Spleen (tissue), 7 donors: ENCODE data around the gene BPGM.

ENCODE experiments used
- POLR2A ChIP-seq, 3 donors: fragments of 450-650 bp; IDR thresholded peaks; one replicate each; pipeline ENCODE4 v1.5.1; 2017; ENCODE audit warnings: antibody characterized with exemption in 3 of 3, mild to moderate bottlenecking in 1 of 3
- POLR2AphosphoS5 ChIP-seq, 3 donors: sonication (generic); formaldehyde crosslinking; IDR thresholded peaks; one replicate each; pipeline ENCODE4 v1.5.1; 2017; ENCODE audit warnings: antibody characterized with exemption in 3 of 3
- TF ChIP-seq, protein P1 (sequence below), 11 experiments: fragments of 200-600 bp in 7 of 11; fragments of 450-650 bp in 4 of 11; sonication (generic) in 4 of 11; IDR thresholded peaks in 8 of 11; conservative IDR thresholded peaks in 3 of 11; 1 replicate in 7 of 11; 2 replicates in 4 of 11; pipeline versions ENCODE4 v1.4.0 to v1.8.0; 2016 to 2021; ENCODE audit warnings: antibody characterized with exemption in 11 of 11, inconsistent platforms in 4 of 11, mild to moderate bottlenecking in 1 of 11
- donor health status: DM: no; HTN: no; CAD: no; lungs with moderate emphysema.
- donor health status: DM: no; HTN: no; CAD: no.
- donor health status: DM: no; HTN: no; CAD: no.

- TF ChIP-seq POLR2A (IDR thresholded peaks at IDR 0.05) (no peak), POLR2AphosphoS5 (IDR thresholded peaks at IDR 0.05) (no peak)
- TF ChIP-seq, protein P1, sequence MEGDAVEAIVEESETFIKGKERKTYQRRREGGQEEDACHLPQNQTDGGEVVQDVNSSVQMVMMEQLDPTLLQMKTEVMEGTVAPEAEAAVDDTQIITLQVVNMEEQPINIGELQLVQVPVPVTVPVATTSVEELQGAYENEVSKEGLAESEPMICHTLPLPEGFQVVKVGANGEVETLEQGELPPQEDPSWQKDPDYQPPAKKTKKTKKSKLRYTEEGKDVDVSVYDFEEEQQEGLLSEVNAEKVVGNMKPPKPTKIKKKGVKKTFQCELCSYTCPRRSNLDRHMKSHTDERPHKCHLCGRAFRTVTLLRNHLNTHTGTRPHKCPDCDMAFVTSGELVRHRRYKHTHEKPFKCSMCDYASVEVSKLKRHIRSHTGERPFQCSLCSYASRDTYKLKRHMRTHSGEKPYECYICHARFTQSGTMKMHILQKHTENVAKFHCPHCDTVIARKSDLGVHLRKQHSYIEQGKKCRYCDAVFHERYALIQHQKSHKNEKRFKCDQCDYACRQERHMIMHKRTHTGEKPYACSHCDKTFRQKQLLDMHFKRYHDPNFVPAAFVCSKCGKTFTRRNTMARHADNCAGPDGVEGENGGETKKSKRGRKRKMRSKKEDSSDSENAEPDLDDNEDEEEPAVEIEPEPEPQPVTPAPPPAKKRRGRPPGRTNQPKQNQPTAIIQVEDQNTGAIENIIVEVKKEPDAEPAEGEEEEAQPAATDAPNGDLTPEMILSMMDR (IDR thresholded peaks at IDR 0.05 in 8 of 11, conservative IDR thresholded peaks at IDR 0.05 in 3 of 11), result no peak
These were observed 71.7 kb downstream of the BPGM start for GRCh38 chr7:134718211-134718875.
